ENCODE results near the gene PLA2G6. TPM values are rescaled to one million over a fixed set of nuclear protein-coding genes. Genes with fewer than 3 reads are reported as not detected.

PLA2G6 gene
- total RNA-seq, 4 donors from 2014 or later = 12.9 to 24.2 (median 14.2) TPM

DNA sequence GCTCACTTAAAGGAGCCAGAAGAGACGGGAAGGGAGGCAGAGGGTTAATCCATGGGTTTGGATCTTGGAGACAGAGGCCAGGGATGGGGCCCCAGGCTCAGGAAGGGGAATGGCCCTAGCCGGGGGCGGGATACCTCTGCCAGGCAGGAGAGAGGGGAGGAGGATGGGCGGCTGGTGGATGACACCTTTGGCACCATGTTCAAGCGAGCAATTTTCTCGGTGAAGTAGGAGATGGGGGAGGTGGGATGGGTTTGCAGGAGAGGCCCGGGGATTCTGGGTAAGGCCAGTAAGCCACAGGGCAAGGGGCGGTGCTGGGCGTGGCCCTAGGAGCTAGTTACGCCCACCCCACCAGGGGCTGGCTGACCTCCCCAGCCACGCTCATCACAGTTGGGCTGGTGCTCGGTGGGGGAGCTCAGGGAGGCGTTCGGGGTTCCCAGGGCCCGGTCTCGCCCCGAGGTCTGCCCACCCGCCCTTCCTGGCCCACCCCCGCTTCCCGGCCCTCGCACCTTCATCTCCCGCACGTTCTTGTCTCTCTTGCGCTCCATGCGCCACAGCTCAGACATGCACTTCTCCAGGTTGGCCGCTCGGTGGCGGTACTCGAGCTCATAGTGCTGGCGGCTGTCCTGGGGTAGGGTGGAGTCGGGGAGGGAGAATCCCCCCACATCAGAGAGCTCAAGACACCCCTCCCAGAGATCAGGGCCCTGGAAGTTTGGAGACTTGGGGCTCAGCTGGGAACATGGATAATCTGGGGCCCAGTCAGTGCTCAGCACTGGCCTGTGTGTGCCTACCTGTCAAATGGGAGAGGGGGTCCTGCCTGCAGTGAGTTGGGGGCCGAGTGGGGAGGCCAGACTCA lies 83.8 kb downstream of the PLA2G6 start:
- intact Hi-C loops (cut with DNase I) = no loop called here
- no peaks in the 10 kb centered on the region for H3K27me3 ChIP-seq
- no peaks in the 10 kb centered on the region for H3K9me3 ChIP-seq
- H3K27ac ChIP-seq = no peak overlapping the region
- WGBS, 2 donors = 45 to 64% methylated on average over 7 to 22 of the region's 32 CpGs
- TF ChIP-seq, protein P1, sequence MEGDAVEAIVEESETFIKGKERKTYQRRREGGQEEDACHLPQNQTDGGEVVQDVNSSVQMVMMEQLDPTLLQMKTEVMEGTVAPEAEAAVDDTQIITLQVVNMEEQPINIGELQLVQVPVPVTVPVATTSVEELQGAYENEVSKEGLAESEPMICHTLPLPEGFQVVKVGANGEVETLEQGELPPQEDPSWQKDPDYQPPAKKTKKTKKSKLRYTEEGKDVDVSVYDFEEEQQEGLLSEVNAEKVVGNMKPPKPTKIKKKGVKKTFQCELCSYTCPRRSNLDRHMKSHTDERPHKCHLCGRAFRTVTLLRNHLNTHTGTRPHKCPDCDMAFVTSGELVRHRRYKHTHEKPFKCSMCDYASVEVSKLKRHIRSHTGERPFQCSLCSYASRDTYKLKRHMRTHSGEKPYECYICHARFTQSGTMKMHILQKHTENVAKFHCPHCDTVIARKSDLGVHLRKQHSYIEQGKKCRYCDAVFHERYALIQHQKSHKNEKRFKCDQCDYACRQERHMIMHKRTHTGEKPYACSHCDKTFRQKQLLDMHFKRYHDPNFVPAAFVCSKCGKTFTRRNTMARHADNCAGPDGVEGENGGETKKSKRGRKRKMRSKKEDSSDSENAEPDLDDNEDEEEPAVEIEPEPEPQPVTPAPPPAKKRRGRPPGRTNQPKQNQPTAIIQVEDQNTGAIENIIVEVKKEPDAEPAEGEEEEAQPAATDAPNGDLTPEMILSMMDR (IDR thresholded peaks at IDR 0.05) = no peak
- TF ChIP-seq POLR2A (IDR thresholded peaks at IDR 0.05) = no peak
- H3K4me1 ChIP-seq = peaks cover 0 to 12% (median 0%) of the 10 kb centered on the region in 3 donors
- H3K4me3 ChIP-seq = no peak overlapping the region
- no peak for DNase-seq
- H3K36me3 ChIP-seq = no peaks in the 10 kb centered on the region

DNA sequence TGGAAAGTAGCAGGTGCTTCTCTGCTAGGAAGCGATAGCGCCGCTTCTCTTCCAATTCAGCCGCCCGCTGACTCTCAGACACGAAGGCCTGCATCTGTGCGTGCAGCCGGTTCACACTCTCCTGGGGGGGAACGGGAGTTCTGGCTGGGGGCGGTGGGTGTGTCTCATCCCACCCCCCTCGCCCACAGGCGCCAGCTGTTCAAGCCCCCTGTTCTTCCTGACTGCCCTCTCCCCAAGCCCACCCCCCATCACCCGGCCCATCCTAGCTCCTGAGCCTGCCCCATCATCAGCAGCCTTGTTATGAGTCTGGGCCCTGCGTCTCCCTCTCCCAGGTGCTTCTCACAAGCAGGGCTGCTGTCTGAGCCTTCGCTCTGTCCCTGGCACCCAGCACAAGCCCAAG lies 84.6 kb downstream of the PLA2G6 start:
- Histone ChIP-seq H3K9me3 (no peaks in the 10 kb centered on the region), H3K4me3 (no peak overlapping the region), H3K27me3 (no peaks in the 10 kb centered on the region), H3K27ac (no peak overlapping the region), H3K36me3 (no peaks in the 10 kb centered on the region), H3K4me1 (peaks cover 0 to 12% (median 0%) of the 10 kb centered on the region in 3 donors)
- TF ChIP-seq, protein P1 (IDR thresholded peaks at IDR 0.05) = no peak
- TF ChIP-seq POLR2A (IDR thresholded peaks at IDR 0.05) = no peak
- intact Hi-C loops (cut with DNase I) = no loop called here
- DNase-seq = no peak
- WGBS, 2 donors = 81 to 93% methylated on average over 3 to 10 of the region's 15 CpGs

DNA sequence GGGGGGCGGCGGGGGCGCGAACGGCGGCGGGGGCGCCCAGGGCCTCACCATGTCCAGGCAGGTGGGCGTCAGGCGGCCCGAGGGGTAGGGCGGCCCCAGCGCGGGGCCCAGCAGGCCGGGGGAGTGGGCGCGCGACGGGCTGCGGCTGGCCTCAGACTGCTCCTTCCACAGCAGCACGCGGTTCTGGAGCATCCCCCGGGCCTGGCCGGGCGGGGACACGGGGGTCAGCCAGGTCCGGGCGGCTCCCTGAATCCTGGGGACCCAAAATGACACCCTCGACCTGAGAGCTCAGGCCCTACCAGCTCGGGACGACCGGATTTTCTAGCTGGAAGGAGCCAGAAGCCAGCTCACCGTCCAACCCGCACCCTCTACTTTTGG lies 92.2 kb downstream of the PLA2G6 start:
- peaks cover 7 to 18% (median 14%) of the 10 kb centered on the region in 3 donors for H3K4me1 ChIP-seq
- intact Hi-C loops (cut with DNase I) = no loop called here
- peaks cover 0 to 23% (median 2%) of the 10 kb centered on the region in 4 donors for H3K27me3 ChIP-seq
- H3K27ac ChIP-seq = peak overlapping the region in 1 of 4 donors; percentile 15
- H3K36me3 ChIP-seq = peaks cover 0 to 5% (median 0%) of the 10 kb centered on the region in 3 donors
- peak overlapping the region; percentile 22 to 64 (median 34) for H3K4me3 ChIP-seq
- TF ChIP-seq POLR2A (IDR thresholded peaks at IDR 0.05) = no peak
- TF ChIP-seq, protein P1 (IDR thresholded peaks at IDR 0.05) = no peak
- no peak for DNase-seq
- no peaks in the 10 kb centered on the region for H3K9me3 ChIP-seq
- WGBS, 2 donors = 55 to 100% methylated on average over 1 to 4 of the region's 34 CpGs

DNA sequence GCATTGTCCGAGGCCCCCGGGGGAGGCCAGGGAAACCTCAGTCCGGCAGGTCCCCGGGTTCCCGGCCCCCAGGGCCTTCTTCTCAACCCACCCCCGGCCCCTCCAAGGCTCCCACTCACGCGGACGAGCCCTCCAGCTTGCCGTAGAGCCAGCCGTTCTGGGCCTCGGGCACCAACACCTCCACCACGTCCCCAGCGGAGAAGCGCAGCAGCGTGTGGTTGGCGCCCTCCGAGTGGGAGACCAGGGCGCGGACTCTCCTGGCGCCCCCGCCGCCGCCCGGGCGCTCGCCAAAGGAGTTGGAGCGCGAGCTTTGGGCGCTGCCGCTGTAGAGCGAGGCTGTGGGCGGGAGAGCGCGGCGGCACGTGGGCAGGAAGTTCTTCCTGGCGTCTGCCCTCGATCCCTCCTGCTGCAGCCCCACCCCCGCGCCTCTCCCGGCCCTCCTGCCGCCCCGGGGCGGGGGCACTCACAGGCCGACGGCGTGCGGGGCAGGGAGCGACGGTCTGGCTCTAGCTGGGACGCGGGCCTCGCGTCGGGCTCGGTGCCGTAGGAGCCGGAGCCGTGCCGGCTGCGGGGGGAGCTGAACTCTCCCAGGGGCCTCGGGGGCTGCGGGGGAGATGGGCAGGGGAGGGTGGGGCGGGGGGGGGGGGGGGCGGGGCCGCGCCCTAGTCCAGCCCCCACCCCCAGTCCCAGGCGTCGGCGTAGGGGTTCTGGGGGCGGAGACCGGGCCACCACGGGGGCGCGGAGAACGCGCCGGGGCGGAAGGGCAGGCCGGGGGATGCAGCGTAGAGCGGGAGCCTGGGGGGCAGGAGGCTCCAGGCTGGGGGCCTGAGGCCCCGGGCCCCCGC lies 92.8 kb downstream of the PLA2G6 start:
- intact Hi-C loops (cut with DNase I) = no loop called here
- no peak for DNase-seq
- peaks cover 7 to 18% (median 14%) of the 10 kb centered on the region in 3 donors for H3K4me1 ChIP-seq
- peaks cover 0 to 30% (median 2%) of the 10 kb centered on the region in 4 donors for H3K27me3 ChIP-seq
- no peaks in the 10 kb centered on the region for H3K9me3 ChIP-seq
- no peak for TF ChIP-seq POLR2A (IDR thresholded peaks at IDR 0.05)
- TF ChIP-seq, protein P1 (IDR thresholded peaks at IDR 0.05) = no peak
- peak overlapping the region in 1 of 4 donors; percentile 15 for H3K27ac ChIP-seq
- peak overlapping the region; percentile 22 to 64 (median 34) for H3K4me3 ChIP-seq
- 0% methylated on average over 2 of the region's 85 CpGs; no CpG with 5 or more reads in 1 of the 2 donors for WGBS, 2 donors
- peaks cover 0 to 5% (median 0%) of the 10 kb centered on the region in 3 donors for H3K36me3 ChIP-seq

Measured in esophagus squamous epithelium (tissue), 5 donors.